PFSK-1 (cell line): ENCODE results near the gene C1orf122.

Experiments
- FOXP2 ChIP-seq: optimal IDR thresholded peaks from 2 replicates; pipeline ENCODE3; 2011; ENCODE audit warnings: borderline replicate concordance, control low read depth, inconsistent platforms; ENCODE audit not compliant: insufficient read depth; ENCODE audit errors: extremely low read length, extremely low read depth
- POLR2AphosphoS5 ChIP-seq: IDR thresholded peaks from 2 replicates; pipeline ENCODE4 v1.6.1; 2012; ENCODE audit warnings: low read depth, mild to moderate bottlenecking, control low read depth, low read length, moderate library complexity
- SIN3A ChIP-seq: IDR thresholded peaks from 2 replicates; pipeline ENCODE4 v1.6.1; 2012; ENCODE audit warnings: mild to moderate bottlenecking, low read length, moderate library complexity, borderline replicate concordance; ENCODE audit not compliant: insufficient read depth
- TAF1 ChIP-seq: IDR thresholded peaks from 2 replicates; pipeline ENCODE4 v1.6.1; 2012; ENCODE audit warnings: low read length, control low read depth, borderline replicate concordance; ENCODE audit not compliant: insufficient read depth
- TF ChIP-seq, protein P1 (sequence below), 2 experiments: IDR thresholded peaks; 2 replicates each; pipeline versions ENCODE4 v1.6.1 to v1.8.0; 2011 to 2012; ENCODE audit warnings: low read depth in 2 of 2, low read length in 2 of 2, control low read depth in 1 of 2, inconsistent platforms in 1 of 2, mild to moderate bottlenecking in 1 of 2, moderate library complexity in 1 of 2; ENCODE audit not compliant: insufficient read depth in 1 of 2

Gene C1orf122

GRCh38 chr1:37853157-37853556 lies 45.6 kb downstream of the C1orf122 start:
- TF ChIP-seq, protein P1, sequence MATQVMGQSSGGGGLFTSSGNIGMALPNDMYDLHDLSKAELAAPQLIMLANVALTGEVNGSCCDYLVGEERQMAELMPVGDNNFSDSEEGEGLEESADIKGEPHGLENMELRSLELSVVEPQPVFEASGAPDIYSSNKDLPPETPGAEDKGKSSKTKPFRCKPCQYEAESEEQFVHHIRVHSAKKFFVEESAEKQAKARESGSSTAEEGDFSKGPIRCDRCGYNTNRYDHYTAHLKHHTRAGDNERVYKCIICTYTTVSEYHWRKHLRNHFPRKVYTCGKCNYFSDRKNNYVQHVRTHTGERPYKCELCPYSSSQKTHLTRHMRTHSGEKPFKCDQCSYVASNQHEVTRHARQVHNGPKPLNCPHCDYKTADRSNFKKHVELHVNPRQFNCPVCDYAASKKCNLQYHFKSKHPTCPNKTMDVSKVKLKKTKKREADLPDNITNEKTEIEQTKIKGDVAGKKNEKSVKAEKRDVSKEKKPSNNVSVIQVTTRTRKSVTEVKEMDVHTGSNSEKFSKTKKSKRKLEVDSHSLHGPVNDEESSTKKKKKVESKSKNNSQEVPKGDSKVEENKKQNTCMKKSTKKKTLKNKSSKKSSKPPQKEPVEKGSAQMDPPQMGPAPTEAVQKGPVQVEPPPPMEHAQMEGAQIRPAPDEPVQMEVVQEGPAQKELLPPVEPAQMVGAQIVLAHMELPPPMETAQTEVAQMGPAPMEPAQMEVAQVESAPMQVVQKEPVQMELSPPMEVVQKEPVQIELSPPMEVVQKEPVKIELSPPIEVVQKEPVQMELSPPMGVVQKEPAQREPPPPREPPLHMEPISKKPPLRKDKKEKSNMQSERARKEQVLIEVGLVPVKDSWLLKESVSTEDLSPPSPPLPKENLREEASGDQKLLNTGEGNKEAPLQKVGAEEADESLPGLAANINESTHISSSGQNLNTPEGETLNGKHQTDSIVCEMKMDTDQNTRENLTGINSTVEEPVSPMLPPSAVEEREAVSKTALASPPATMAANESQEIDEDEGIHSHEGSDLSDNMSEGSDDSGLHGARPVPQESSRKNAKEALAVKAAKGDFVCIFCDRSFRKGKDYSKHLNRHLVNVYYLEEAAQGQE (IDR thresholded peaks at IDR 0.05; ENCODE audit: insufficient read depth in 1 of 2, low read depth in 2 of 2, low read length in 2 of 2): no peak
- TF ChIP-seq TAF1: no peak
- no peak for TF ChIP-seq POLR2AphosphoS5
- no peak for TF ChIP-seq SIN3A
- TF ChIP-seq FOXP2: no peak

GRCh38 chr1:37854406-37854805 lies 46.8 kb downstream of the C1orf122 start:
- TF ChIP-seq FOXP2: no peak
- TF ChIP-seq TAF1: no peak
- TF ChIP-seq SIN3A: no peak
- TF ChIP-seq, protein P1 (IDR thresholded peaks at IDR 0.05; ENCODE audit: insufficient read depth in 1 of 2, low read depth in 2 of 2, low read length in 2 of 2): no peak
- TF ChIP-seq POLR2AphosphoS5: no peak
